PC-9 (cell line): ENCODE data around the gene BRINP3. TPM values are rescaled to one million over a fixed set of nuclear protein-coding genes. Genes with fewer than 3 reads are reported as not detected.

Experiments used
- BruUV-seq: library from RNA; stranded (reverse); fragments of 400-500 nt; replicated peaks from 2 replicates; lab custom pipeline; 2021; lab: Mats Ljungman, UMichigan
- CTCF ChIA-PET: fragments of 300-600 bp; sonication (Branson Sonifier 250); formaldehyde crosslinking; loops from one replicate; lab custom pipeline; 2022; ENCODE audit warnings: antibody characterized with exemption; lab: Charles Lee
- POLR2A ChIA-PET: fragments of 300-600 bp; sonication (Branson Sonifier 250); formaldehyde crosslinking; loops from one replicate; lab custom pipeline; 2022; ENCODE audit warnings: antibody characterized with exemption; ENCODE audit not compliant: unreplicated experiment; lab: Charles Lee
- DNase-seq, 2 experiments: peaks; one replicate each; pipeline versions ENCODE4 v3.0.0 to v3.0.0-alpha.2; 2015 to 2022; ENCODE audit warnings: mixed read lengths in 1 of 2
- H2AFZ ChIP-seq: fragments of 200-600 bp; sonication (generic); 2 replicates; pipeline ENCODE4 v1.8.1; 2017; ENCODE audit warnings: antibody characterized with exemption
- H3F3A ChIP-seq: fragments of 200-600 bp; sonication (generic); 2 replicates; pipeline ENCODE4 v1.8.1; 2017; ENCODE audit warnings: antibody characterized with exemption, mild to moderate bottlenecking, low read depth; ENCODE audit not compliant: insufficient read depth
- H3K27ac ChIP-seq: fragments of 200-600 bp; sonication (generic); 2 replicates; pipeline ENCODE4 v1.6.1; 2016; ENCODE audit warnings: mixed run types
- H3K27me3 ChIP-seq: fragments of 200-600 bp; sonication (generic); 2 replicates; pipeline ENCODE4 v1.6.1; 2016; ENCODE audit warnings: low read depth, mixed run types; ENCODE audit not compliant: insufficient read depth
- H3K36me3 ChIP-seq: fragments of 200-600 bp; sonication (generic); 2 replicates; pipeline ENCODE4 v1.6.1; 2016; ENCODE audit warnings: low read depth, mixed run types
- H3K4me1 ChIP-seq: fragments of 200-600 bp; sonication (generic); replicated peaks from 2 replicates; pipeline ENCODE4 v1.6.1; 2016; ENCODE audit warnings: mixed run types; ENCODE audit not compliant: insufficient read depth
- H3K4me2 ChIP-seq: fragments of 200-600 bp; sonication (generic); 2 replicates; pipeline ENCODE4 v1.6.1; 2017; ENCODE audit warnings: mixed run types
- H3K4me3 ChIP-seq: fragments of 200-600 bp; sonication (generic); 2 replicates; pipeline ENCODE4 v1.6.1; 2016; ENCODE audit warnings: mixed run types
- H3K79me2 ChIP-seq: fragments of 200-600 bp; sonication (generic); 2 replicates; pipeline ENCODE4 v1.6.1; 2017; ENCODE audit warnings: low read depth, mixed run types
- H3K9me2 ChIP-seq: fragments of 200-600 bp; sonication (generic); 2 replicates; pipeline ENCODE4 v1.8.1; 2017; ENCODE audit warnings: mild to moderate bottlenecking; ENCODE audit not compliant: insufficient read depth
- H3K9me3 ChIP-seq: fragments of 200-600 bp; sonication (generic); 2 replicates; pipeline ENCODE4 v1.8.1; 2016; ENCODE audit warnings: low read depth; ENCODE audit not compliant: insufficient read depth
- H4K20me1 ChIP-seq: fragments of 200-600 bp; sonication (generic); 2 replicates; pipeline ENCODE4 v1.8.1; 2017; ENCODE audit not compliant: insufficient read depth
- EZH2 ChIP-seq: fragments of 200-600 bp; sonication (generic); IDR thresholded peaks from 2 replicates; pipeline ENCODE4 v1.8.0; 2017; ENCODE audit warnings: antibody characterized with exemption, low read depth
- intact Hi-C: fragments of 100-400 bp; cut with micrococcal nuclease; formaldehyde crosslinking; loops from one replicate; pipeline ENCODE4 v1.10.0; 2022; ENCODE audit not compliant: unreplicated experiment
- total RNA-seq: library from RNA; stranded (reverse); gene quantifications from 2 replicates; pipeline ENCODE4 v1.2.3, GENCODE V29; 2021
- TF ChIP-seq, protein P1 (sequence below): fragments of 200-600 bp; sonication (generic); conservative IDR thresholded peaks from 2 replicates; pipeline ENCODE4 v1.6.1; 2017; ENCODE audit warnings: mixed run types, antibody characterized with exemption, mild to moderate bottlenecking, moderate library complexity

BRINP3 gene
- total RNA-seq, 1 experiment from 2014 or later: not detected

DNA sequence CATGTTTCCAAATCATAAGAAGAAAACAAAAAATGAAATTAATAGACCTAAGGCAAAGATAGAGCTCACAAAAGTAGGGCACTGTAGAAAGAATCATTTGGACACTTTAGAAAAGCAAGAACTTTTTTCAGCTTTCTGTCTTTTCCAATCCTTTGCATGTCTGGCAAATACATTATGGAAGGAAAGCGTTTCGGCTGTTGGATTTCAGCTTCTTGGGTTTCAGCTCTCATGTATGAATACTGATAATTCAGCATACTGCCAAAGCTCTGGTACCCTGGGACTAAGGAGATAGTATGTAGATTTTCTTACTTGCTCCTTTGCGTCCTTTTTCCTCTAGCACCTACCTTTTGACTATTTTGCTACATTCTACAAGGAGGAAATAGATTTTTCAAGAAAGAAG lies 375.9 kb downstream of the BRINP3 start:
- H3F3A ChIP-seq: no peaks in the 10 kb centered on the region
- BruUV-seq: no TSS peak
- no peaks in the 10 kb centered on the region for H3K9me2 ChIP-seq
- POLR2A ChIA-PET: no interaction called here
- H2AFZ ChIP-seq: no peak overlapping the region
- H3K4me1 ChIP-seq: no peaks in the 10 kb centered on the region
- no peaks in the 10 kb centered on the region; the same call in 1 of the 2 replicates for H3K9me3 ChIP-seq
- intact Hi-C loops: no loop called here
- DNase-seq: no peak
- H3K36me3 ChIP-seq: no peaks in the 10 kb centered on the region
- H3K27me3 ChIP-seq: no peaks in the 10 kb centered on the region
- no peak overlapping the region for H3K4me2 ChIP-seq
- no peaks in the 10 kb centered on the region for H3K79me2 ChIP-seq
- TF ChIP-seq, protein P1, sequence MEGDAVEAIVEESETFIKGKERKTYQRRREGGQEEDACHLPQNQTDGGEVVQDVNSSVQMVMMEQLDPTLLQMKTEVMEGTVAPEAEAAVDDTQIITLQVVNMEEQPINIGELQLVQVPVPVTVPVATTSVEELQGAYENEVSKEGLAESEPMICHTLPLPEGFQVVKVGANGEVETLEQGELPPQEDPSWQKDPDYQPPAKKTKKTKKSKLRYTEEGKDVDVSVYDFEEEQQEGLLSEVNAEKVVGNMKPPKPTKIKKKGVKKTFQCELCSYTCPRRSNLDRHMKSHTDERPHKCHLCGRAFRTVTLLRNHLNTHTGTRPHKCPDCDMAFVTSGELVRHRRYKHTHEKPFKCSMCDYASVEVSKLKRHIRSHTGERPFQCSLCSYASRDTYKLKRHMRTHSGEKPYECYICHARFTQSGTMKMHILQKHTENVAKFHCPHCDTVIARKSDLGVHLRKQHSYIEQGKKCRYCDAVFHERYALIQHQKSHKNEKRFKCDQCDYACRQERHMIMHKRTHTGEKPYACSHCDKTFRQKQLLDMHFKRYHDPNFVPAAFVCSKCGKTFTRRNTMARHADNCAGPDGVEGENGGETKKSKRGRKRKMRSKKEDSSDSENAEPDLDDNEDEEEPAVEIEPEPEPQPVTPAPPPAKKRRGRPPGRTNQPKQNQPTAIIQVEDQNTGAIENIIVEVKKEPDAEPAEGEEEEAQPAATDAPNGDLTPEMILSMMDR: no peak
- TF ChIP-seq EZH2: no peak
- no peak overlapping the region for H3K4me3 ChIP-seq
- no peaks in the 10 kb centered on the region for H4K20me1 ChIP-seq
- H3K27ac ChIP-seq: no peak overlapping the region
- CTCF ChIA-PET: no interaction called here

DNA sequence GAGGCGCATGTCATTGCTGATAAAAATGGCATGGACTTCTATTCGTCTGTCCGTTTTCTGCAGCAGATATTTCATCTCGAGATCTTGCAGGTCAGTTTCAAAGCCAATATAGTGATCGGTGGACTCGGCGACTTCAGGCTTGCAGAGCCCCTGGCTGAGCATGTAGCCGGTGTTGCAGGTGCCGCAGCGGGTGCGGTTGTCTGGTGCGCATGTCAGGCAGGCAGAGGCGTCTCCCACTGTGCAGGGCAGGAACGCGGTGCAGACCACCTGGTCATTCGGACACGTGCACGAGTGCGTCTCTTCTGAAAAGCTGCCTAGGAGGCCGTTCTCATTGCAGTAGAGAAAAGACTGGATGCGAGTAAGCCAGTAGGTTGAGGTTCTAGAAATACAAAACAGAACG lies 378.9 kb downstream of the BRINP3 start:
- Histone ChIP-seq H3K27ac (no peak overlapping the region), H3K4me2 (no peak overlapping the region), H3K4me3 (no peak overlapping the region), H3K9me2 (no peaks in the 10 kb centered on the region), H3K4me1 (no peaks in the 10 kb centered on the region), H3F3A (no peaks in the 10 kb centered on the region), H2AFZ (no peak overlapping the region), H3K27me3 (no peaks in the 10 kb centered on the region), H3K36me3 (no peaks in the 10 kb centered on the region), H3K79me2 (no peaks in the 10 kb centered on the region), H4K20me1 (no peaks in the 10 kb centered on the region), H3K9me3 (no peaks in the 10 kb centered on the region; the same call in 1 of the 2 replicates)
- ChIA-PET CTCF (no interaction called here), POLR2A (no interaction called here)
- TF ChIP-seq, protein P1: no peak
- TF ChIP-seq EZH2: no peak
- no peak for DNase-seq
- BruUV-seq: no TSS peak
- intact Hi-C loops: no loop called here

DNA sequence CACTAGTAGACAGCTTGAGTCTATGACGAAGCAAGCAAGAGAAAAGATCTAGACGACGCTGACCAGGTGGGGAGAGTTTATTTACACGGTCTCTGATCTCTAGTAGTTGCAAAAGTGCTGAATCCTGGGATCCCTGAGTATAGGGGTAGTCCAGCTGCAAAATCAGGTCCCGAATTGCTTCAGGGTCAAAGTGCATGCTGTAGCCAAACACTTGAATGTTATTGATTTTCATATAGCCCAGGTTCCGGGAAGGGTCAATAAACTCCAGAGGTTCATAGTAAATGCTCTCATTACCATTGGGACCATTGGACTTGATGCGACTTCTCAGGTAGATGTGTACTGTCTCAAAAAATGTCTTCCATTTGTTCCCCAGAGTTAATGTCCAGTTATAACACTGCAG lies 379.6 kb downstream of the BRINP3 start:
- POLR2A ChIA-PET: no interaction called here

More for the DNA sequence above, 379.6 kb downstream of the BRINP3 start:
- Histone ChIP-seq H2AFZ (no peak overlapping the region), H3K9me3 (no peaks in the 10 kb centered on the region; the same call in 1 of the 2 replicates), H3K4me3 (no peak overlapping the region), H3K27me3 (no peaks in the 10 kb centered on the region), H3K4me2 (no peak overlapping the region), H3K4me1 (no peaks in the 10 kb centered on the region), H3F3A (no peaks in the 10 kb centered on the region), H3K79me2 (no peaks in the 10 kb centered on the region), H3K9me2 (no peaks in the 10 kb centered on the region), H3K27ac (no peak overlapping the region), H3K36me3 (no peaks in the 10 kb centered on the region), H4K20me1 (no peaks in the 10 kb centered on the region)
- no peak for TF ChIP-seq EZH2
- TF ChIP-seq, protein P1: no peak
- no TSS peak for BruUV-seq
- intact Hi-C loops: no loop called here
- CTCF ChIA-PET: no interaction called here
- DNase-seq: no peak
